GM18868 (cell line): ENCODE measurements around the gene SNX30.

Experiments
- ATAC-seq: cut with Tn5 transposase; IDR thresholded peaks from one replicate; pipeline ENCODE4 v1.9.1; 2021; ENCODE audit warnings: mild to moderate bottlenecking, moderate library complexity; ENCODE audit not compliant: unreplicated experiment

SNX30 gene

GRCh38 chr9:112751056-112751795 lies 666 bp downstream of the SNX30 start:
- ATAC-seq, result peak; percentile 47

- ATAC-seq, result no peak
Observed at GRCh38 chr9:112752334-112753125, 2.0 kb downstream of the SNX30 start.

GRCh38 chr9:112753725-112754124 lies 3.2 kb downstream of the SNX30 start:
- ATAC-seq, result no peak

GRCh38 chr9:112754578-112754977 lies 4.0 kb downstream of the SNX30 start:
- ATAC-seq, result no peak

- no peak for ATAC-seq
Observed at GRCh38 chr9:112755016-112755427, 4.5 kb downstream of the SNX30 start.

- ATAC-seq, result no peak
Observed at GRCh38 chr9:112755675-112756074, 5.1 kb downstream of the SNX30 start.

GRCh38 chr9:112757282-112757883 lies 6.8 kb downstream of the SNX30 start:
- no peak for ATAC-seq

GRCh38 chr9:112757940-112758339 lies 7.4 kb downstream of the SNX30 start:
- ATAC-seq, result no peak

GRCh38 chr9:112760821-112761220 lies 10.3 kb downstream of the SNX30 start:
- no peak for ATAC-seq

- no peak for ATAC-seq
Observed at GRCh38 chr9:112761912-112762655, 11.5 kb downstream of the SNX30 start.

GRCh38 chr9:112762726-112763518 lies 12.4 kb downstream of the SNX30 start:
- ATAC-seq, result no peak

- no peak for ATAC-seq
Observed at GRCh38 chr9:112764344-112764743, 13.8 kb downstream of the SNX30 start.

GRCh38 chr9:112764837-112765236 lies 14.3 kb downstream of the SNX30 start:
- ATAC-seq, result no peak

- no peak for ATAC-seq
Observed at GRCh38 chr9:112765281-112765680, 14.7 kb downstream of the SNX30 start.

GRCh38 chr9:112771359-112772214 lies 21.0 kb downstream of the SNX30 start:
- peak; percentile 48 for ATAC-seq

- ATAC-seq, result peak; percentile 17
Observed at GRCh38 chr9:112772215-112772509, 21.6 kb downstream of the SNX30 start.

GRCh38 chr9:112772551-112772950 lies 22.0 kb downstream of the SNX30 start:
- no peak for ATAC-seq

- ATAC-seq, result no peak
Observed at GRCh38 chr9:112774006-112774996, 23.7 kb downstream of the SNX30 start.
